GM21737 (cell line): ENCODE data around the gene TSPY9.
"Not testable (repeated sequence)": the region's sequence is repeated elsewhere in the genome, so short reads cannot be mapped to it uniquely, and the experiment has no call there.

Experiments used
- ATAC-seq: cut with Tn5 transposase; IDR thresholded peaks from one replicate; pipeline ENCODE4 v1.9.1; 2021; ENCODE audit warnings: mild to moderate bottlenecking, moderate library complexity; ENCODE audit not compliant: unreplicated experiment

TSPY9 gene, protein sequence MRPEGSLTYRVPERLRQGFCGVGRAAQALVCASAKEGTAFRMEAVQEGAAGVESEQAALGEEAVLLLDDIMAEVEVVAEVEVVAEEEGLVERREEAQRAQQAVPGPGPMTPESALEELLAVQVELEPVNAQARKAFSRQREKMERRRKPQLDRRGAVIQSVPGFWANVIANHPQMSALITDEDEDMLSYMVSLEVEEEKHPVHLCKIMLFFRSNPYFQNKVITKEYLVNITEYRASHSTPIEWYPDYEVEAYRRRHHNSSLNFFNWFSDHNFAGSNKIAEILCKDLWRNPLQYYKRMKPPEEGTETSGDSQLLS

DNA sequence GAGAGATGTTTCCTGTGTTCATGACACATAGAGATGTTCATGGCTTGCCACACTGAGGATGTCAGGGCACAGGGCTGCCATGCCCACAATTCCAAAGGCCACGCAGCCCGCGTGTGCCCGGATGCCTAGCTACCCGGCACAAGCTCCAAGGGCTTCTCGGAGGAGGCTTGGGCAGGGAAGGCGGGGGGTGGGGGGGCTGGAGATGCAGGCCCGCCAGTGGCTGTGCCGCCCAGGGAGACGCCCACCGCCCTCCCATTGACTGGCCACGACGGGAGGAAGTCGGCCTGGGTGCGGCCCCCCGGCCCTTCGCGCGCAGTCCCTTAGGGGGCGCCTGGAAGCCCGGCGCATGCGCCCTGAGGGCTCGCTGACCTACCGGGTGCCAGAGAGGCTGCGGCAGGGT, at the start of gene TSPY9:
Gene TSPY9 (plus strand): TSS at position 301 of the 400 bp plus-strand sequence. CDS start 46 bp downstream, at position 347.
- ATAC-seq, result not testable (repeated sequence)

DNA sequence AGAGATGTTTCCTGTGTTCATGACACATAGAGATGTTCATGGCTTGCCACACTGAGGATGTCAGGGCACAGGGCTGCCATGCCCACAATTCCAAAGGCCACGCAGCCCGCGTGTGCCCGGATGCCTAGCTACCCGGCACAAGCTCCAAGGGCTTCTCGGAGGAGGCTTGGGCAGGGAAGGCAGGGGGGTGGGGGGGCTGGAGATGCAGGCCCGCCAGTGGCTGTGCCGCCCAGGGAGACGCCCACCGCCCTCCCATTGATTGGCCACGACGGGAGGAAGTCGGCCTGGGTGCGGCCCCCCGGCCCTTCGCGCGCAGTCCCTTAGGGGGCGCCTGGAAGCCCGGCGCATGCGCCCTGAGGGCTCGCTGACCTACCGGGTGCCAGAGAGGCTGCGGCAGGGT, 20.4 kb upstream of the TSPY9 start, which contains the start of gene TSPY1:
Gene TSPY1 (plus strand): TSS at position 301 of the 400 bp plus-strand sequence. CDS start 46 bp downstream, at position 347.
- ATAC-seq, result not testable (repeated sequence)

DNA sequence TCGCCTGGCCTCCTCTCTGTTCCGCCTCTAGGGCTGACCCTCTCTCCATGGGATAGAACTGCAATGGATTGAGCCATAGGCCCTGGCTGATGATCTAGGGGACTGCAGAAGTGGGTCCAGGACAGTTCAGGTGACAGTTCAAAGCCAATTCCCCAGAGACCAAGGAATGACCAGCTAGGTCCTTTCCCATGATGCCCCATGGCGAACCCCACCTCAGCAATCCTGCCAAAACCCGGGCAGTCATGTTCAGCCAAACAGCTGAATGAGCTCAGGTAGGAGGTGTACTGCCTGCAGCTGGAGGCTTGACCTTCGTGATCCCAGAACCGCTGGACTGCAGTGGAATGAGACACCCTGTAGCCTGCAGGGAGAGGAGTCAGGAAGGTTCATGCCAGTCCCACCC, 17.3 kb downstream of the TSPY9 start:
- ATAC-seq, result not testable (repeated sequence)

DNA sequence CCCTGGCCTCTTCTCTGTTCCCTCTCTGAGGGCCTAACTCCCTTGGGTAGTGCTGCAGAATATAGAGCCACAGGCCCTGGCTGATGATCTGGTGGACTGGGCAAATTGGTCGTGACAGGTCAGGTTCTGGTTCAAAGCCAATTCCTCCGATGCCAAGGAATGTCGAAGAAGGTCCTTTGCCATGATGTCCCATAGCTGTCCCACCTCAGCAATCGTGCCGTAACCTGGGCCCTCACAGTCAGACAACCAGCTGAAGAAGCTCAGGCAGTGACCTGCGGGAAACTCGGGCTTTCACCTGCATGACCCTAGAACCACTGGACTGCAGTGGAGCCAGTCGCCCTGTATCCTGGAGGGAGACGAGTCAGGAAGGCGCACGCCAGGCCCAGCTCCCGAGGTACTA, 29.2 kb downstream of the TSPY9 start:
- ATAC-seq, result not testable (repeated sequence)

DNA sequence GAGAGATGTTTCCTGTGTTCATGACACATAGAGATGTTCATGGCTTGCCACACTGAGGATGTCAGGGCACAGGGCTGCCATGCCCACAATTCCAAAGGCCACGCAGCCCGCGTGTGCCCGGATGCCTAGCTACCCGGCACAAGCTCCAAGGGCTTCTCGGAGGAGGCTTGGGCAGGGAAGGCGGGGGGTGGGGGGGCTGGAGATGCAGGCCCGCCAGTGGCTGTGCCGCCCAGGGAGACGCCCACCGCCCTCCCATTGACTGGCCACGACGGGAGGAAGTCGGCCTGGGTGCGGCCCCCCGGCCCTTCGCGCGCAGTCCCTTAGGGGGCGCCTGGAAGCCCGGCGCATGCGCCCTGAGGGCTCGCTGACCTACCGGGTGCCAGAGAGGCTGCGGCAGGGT, 40.5 kb downstream of the TSPY9 start, which contains the start of gene TSPY10:
Gene TSPY10 (plus strand): TSS at position 301 of the 400 bp plus-strand sequence. CDS start 46 bp downstream, at position 347.
- not testable (repeated sequence) for ATAC-seq
